Dedifferentiated amniotic fluid mesenchymal stem cell (primary cell): ENCODE measurements around the gene OR13D1.
"Not testable (repeated sequence)": the region's sequence is repeated elsewhere in the genome, so short reads cannot be mapped to it uniquely, and the experiment has no call there.

Experiments
- DNase-seq: peaks from one replicate; pipeline ENCODE4 v3.0.0-alpha.2; 2016; ENCODE audit errors: extremely low spot score

OR13D1 gene, protein sequence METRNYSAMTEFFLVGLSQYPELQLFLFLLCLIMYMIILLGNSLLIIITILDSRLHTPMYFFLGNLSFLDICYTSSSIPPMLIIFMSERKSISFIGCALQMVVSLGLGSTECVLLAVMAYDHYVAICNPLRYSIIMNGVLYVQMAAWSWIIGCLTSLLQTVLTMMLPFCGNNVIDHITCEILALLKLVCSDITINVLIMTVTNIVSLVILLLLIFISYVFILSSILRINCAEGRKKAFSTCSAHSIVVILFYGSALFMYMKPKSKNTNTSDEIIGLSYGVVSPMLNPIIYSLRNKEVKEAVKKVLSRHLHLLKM

DNA sequence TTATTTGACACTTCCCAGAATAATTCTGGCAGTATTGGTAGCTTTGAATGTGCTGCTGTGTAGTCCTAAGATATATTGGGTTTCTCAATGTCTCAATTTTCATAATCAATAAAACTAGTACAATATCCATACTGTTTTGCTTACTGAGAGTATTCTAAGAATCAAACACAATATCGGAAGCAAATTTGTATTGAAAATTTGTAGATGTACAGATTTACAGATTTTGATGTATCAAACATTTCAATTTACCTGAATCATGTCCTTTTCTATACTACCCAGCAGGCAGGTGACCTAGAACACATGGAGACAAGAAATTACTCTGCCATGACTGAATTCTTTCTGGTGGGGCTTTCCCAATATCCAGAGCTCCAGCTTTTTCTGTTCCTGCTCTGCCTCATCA, at the start of gene OR13D1:
OR13D1 (plus strand) TSS at position 301 of the 400 bp plus-strand sequence; CDS start at position 301, 0 bp downstream.
- DNase-seq: no peak

- DNase-seq: no peak
These were observed 35.7 kb upstream of the OR13D1 start for GRCh38 chr9:104658496-104659195.

DNA sequence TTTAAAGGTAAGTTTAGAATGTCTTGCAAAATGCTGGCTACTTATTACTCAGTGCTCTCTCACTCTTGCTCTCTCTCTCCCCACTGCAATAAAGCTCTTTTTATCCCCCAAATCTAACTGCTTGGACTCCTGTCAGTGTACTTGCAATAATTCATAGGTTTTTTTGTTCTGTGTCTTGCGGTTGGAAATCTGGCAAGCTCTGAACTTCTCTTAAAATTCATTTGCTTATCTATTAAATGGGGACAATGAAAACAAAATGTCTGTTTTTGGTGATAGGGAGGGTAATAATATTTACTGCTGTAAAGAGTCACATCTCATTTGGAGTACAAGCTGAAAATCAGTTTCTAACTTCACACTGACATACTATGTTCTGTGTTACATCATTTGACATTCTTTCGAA, 18.7 kb upstream of the OR13D1 start:
- DNase-seq: no peak

- DNase-seq: peak; percentile 57
These were observed 11.7 kb upstream of the OR13D1 start for GRCh38 chr9:104682642-104683041.

DNA sequence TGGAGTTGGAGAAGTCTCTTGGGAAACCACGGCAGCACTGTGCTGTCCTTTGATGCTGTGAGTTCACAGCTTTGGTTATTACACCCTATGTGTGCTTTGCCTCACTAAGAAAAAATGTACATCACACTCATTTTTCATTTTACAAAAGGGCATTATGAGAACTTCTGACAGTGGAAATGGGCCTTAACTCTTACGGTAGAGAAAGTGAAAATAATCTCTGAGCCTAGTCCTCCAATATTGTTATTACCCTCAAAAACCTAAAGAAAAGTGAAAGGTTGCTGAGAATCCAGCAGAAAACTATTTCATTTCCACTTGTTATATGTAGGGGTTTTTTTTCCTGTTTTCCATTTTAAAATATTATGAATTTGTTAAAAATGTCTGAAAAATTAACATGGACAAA, 8.2 kb upstream of the OR13D1 start:
- DNase-seq: no peak

GRCh38 chr9:104700306-104700705, 6.0 kb downstream of the OR13D1 start:
- no peak for DNase-seq

- not testable (repeated sequence) for DNase-seq
These were observed 14.4 kb downstream of the OR13D1 start for GRCh38 chr9:104708737-104709136.

- no peak for DNase-seq
These were observed 17.3 kb downstream of the OR13D1 start for GRCh38 chr9:104711604-104712003.

DNA sequence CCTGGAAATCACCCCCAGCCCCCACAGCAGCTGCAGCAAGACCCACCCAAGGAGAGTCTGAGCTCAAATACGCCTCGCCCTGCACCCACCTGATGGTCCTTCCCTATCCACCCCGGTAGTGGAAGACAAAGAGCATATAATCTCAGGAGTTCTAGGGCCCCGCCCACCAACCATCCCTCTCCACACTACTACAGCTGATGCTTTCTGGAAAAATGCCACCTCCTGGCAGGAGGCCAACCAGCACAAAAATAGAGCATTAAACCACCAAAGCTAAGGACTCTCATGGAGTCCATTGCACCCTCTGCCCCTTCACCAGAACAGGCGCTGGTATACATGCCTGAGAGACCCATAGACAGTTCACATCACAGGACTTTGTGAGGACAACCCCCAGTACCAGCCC, 30.7 kb downstream of the OR13D1 start:
- no peak for DNase-seq

DNA sequence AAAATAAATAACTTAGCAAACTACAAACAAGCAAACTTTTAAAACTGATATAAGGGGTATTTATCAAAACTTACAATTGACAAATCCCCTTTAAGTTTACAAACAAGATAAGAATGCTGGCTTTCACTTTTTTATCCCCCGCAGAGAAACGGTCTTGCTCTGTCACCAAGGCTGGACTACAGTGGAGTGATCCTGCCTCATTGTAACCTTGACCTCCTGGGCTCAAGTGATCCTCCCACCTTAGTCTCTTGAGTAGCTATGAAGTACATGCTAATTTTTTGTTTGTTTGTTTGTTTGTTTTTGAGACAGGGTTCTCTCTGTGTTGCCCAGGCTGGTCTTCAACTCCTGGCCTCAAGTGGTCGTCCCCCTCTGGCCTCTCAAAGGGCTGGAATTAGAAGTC, 44.1 kb downstream of the OR13D1 start:
- DNase-seq: no peak

GRCh38 chr9:104740621-104741020, 46.3 kb downstream of the OR13D1 start:
- peak; percentile 47 for DNase-seq

- peak; percentile 57 for DNase-seq
These were observed 49.2 kb downstream of the OR13D1 start for GRCh38 chr9:104743376-104743985.
